Suprapubic skin (tissue), 4 donors: Measurements from ENCODE around the gene GORAB. TPM values are rescaled to one million over a fixed set of nuclear protein-coding genes. Genes with fewer than 3 reads are reported as not detected.

Source experiments
- DNase-seq, 2 donors: peaks; one replicate each; pipeline ENCODE4 v3.0.0-alpha.2; 2019; ENCODE audit warnings: low spot score in 2 of 2
- H3K27ac ChIP-seq: fragments of 200-600 bp; sonication (generic); one replicate; pipeline ENCODE4 v1.5.1; 2019
- H3K27me3 ChIP-seq: fragments of 200-600 bp; sonication (generic); one replicate; pipeline ENCODE4 v1.5.1; 2019
- H3K36me3 ChIP-seq: fragments of 200-600 bp; sonication (generic); one replicate; pipeline ENCODE4 v1.5.1; 2019
- H3K4me1 ChIP-seq: fragments of 200-600 bp; sonication (generic); one replicate; pipeline ENCODE4 v1.5.1; 2019
- H3K4me3 ChIP-seq: fragments of 200-600 bp; sonication (generic); one replicate; pipeline ENCODE4 v1.5.1; 2019; ENCODE audit warnings: mild to moderate bottlenecking
- H3K9me3 ChIP-seq: fragments of 200-600 bp; sonication (generic); one replicate; pipeline ENCODE4 v1.5.1; 2019
- EP300 ChIP-seq: sonication (generic); formaldehyde crosslinking; IDR thresholded peaks from one replicate; pipeline ENCODE4 v1.6.1; 2017; ENCODE audit warnings: antibody characterized with exemption
- POLR2A ChIP-seq, 2 donors: fragments of 450-650 bp; IDR thresholded peaks; one replicate each; pipeline ENCODE4 v1.6.1; 2017; ENCODE audit warnings: antibody characterized with exemption in 2 of 2, mild to moderate bottlenecking in 2 of 2, moderate library complexity in 2 of 2
- POLR2AphosphoS5 ChIP-seq, 3 donors: sonication (generic); formaldehyde crosslinking; IDR thresholded peaks; one replicate each; pipeline ENCODE4 v1.6.1; 2017; ENCODE audit warnings: antibody characterized with exemption in 3 of 3
- WGBS: methylation state at CpG from one replicate; pipeline ENCODE4 v1.1.5; 2018; 5-methylcytosine and 5-hydroxymethylcytosine counted together
- total RNA-seq, 4 donors: library from RNA; depleted of rRNA; stranded (reverse); fragments of >200 nt; gene quantifications; one replicate each; pipeline ENCODE4 v1.1.0, GENCODE V29; 2016
- TF ChIP-seq, protein P1 (sequence below), 2 donors: fragments of 200-600 bp in 1 of 2; fragments of 450-650 bp in 1 of 2; sonication (generic) in 1 of 2; IDR thresholded peaks; one replicate each; pipeline ENCODE4 v1.5.1; 2016 to 2019; ENCODE audit warnings: antibody characterized with exemption in 2 of 2, mild to moderate bottlenecking in 1 of 2, moderate library complexity in 1 of 2

The GORAB gene
- total RNA-seq, 4 donors from 2014 or later: 3.5 to 10.5 (median 7.7) TPM

DNA sequence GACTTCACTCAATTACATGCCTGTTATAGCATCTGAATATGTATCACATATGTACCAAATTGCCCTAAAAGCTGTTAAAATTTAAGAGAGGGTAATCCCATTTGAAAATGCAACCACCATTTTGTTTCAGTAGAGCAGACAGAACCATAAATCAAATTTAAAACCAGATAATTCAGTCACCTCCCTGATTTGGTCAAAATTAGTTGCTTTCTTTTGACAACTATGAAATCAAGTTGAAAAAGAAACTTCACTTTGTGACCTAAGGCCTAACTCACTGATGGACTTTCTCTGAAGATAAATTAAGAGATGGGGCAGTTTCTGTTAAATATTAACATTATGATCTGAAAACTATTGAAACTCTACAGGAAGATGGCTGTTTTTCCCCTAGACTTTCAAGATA is 6.7 kb downstream of the GORAB start:
- H3K27ac ChIP-seq: no peak overlapping the region
- H3K36me3 ChIP-seq: peaks cover 27% of the 10 kb centered on the region
- peaks cover 16% of the 10 kb centered on the region for H3K4me1 ChIP-seq
- H3K9me3 ChIP-seq: no peaks in the 10 kb centered on the region
- no peak overlapping the region for H3K4me3 ChIP-seq
- no peak for TF ChIP-seq POLR2A (IDR thresholded peaks at IDR 0.05)
- no peak for DNase-seq
- H3K27me3 ChIP-seq: no peaks in the 10 kb centered on the region

DNA sequence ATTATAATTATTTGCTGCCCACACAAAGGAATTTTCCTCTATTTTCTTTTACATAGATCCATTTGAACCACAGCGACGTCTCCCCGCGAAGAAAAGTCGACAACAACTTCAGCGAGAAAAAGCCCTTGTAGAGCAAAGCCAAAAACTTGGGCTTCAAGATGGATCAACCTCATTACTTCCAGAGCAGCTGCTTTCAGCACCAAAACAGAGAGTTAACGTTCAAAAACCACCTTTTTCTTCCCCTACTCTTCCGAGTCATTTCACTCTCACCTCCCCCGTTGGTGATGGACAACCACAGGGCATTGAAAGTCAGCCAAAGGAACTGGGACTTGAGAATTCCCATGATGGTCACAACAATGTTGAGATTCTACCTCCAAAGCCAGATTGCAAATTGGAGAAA is 7.2 kb downstream of the GORAB start:
- Histone ChIP-seq H3K4me1 (peaks cover 15% of the 10 kb centered on the region), H3K9me3 (no peaks in the 10 kb centered on the region), H3K27ac (no peak overlapping the region), H3K36me3 (peaks cover 29% of the 10 kb centered on the region), H3K27me3 (no peaks in the 10 kb centered on the region), H3K4me3 (no peak overlapping the region)
- DNase-seq: no peak
- 94% methylated on average over 9 of the region's 9 CpGs for WGBS
- TF ChIP-seq POLR2AphosphoS5 (IDR thresholded peaks at IDR 0.05) (no peak), POLR2A (IDR thresholded peaks at IDR 0.05) (no peak)
- TF ChIP-seq, protein P1, sequence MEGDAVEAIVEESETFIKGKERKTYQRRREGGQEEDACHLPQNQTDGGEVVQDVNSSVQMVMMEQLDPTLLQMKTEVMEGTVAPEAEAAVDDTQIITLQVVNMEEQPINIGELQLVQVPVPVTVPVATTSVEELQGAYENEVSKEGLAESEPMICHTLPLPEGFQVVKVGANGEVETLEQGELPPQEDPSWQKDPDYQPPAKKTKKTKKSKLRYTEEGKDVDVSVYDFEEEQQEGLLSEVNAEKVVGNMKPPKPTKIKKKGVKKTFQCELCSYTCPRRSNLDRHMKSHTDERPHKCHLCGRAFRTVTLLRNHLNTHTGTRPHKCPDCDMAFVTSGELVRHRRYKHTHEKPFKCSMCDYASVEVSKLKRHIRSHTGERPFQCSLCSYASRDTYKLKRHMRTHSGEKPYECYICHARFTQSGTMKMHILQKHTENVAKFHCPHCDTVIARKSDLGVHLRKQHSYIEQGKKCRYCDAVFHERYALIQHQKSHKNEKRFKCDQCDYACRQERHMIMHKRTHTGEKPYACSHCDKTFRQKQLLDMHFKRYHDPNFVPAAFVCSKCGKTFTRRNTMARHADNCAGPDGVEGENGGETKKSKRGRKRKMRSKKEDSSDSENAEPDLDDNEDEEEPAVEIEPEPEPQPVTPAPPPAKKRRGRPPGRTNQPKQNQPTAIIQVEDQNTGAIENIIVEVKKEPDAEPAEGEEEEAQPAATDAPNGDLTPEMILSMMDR (IDR thresholded peaks at IDR 0.05): no peak

DNA sequence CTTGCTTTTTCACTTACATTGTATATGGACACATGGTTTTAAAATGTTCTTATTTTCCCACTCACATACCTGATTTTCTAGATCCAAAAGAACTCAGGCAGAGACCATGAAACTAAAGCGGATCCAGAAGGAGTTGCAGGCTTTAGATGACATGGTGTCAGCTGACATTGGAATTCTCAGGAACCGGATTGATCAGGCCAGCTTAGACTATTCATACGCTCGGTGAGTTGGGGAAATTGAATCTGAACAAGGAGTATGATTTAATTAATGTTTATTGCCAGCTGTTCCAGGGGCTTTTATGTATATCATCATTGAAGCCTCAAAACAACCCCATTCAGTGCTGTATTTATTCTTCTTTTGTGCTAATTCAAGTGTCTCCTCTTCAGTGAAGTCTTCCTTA is 12.7 kb downstream of the GORAB start:
- Histone ChIP-seq H3K27ac (no peak overlapping the region), H3K36me3 (peaks cover 68% of the 10 kb centered on the region), H3K9me3 (no peaks in the 10 kb centered on the region)

DNA sequence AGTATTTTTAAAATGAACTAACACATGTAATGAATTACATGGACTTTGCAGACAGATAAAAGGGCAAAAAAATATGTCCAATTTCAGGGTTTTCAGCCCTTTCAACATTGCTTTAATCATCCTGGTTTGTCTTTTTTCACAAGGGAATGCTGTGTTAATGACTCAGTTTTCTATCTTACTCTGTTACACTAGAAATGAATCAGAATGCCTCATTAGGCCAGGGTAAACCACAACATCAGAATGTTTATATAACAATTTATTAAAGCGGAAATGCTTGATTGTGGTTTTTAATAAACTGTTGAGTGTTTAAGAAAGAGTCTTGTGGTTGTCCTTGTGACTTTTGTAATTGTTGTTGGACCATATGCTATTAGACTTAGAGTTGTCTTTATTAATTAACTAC is 13.5 kb downstream of the GORAB start:
- Histone ChIP-seq H3K27ac (no peak overlapping the region), H3K36me3 (peaks cover 70% of the 10 kb centered on the region), H3K9me3 (no peaks in the 10 kb centered on the region), H3K27me3 (no peaks in the 10 kb centered on the region), H3K4me1 (no peaks in the 10 kb centered on the region), H3K4me3 (no peak overlapping the region)
- TF ChIP-seq POLR2AphosphoS5 (IDR thresholded peaks at IDR 0.05) (no peak), EP300 (no peak), POLR2A (IDR thresholded peaks at IDR 0.05) (no peak)
- TF ChIP-seq, protein P1 (IDR thresholded peaks at IDR 0.05): no peak
- DNase-seq: no peak
- 81% methylated on average over 1 of the region's 1 CpG for WGBS

More for the DNA sequence above, 12.7 kb downstream of the GORAB start:
- DNase-seq: no peak
- H3K4me1 ChIP-seq: no peaks in the 10 kb centered on the region
- WGBS: 88% methylated on average over 4 of the region's 4 CpGs
- no peak for TF ChIP-seq POLR2A (IDR thresholded peaks at IDR 0.05)
- TF ChIP-seq EP300: no peak
- TF ChIP-seq, protein P1 (IDR thresholded peaks at IDR 0.05): no peak
- TF ChIP-seq POLR2AphosphoS5 (IDR thresholded peaks at IDR 0.05): no peak
- H3K27me3 ChIP-seq: no peaks in the 10 kb centered on the region
- H3K4me3 ChIP-seq: no peak overlapping the region

DNA sequence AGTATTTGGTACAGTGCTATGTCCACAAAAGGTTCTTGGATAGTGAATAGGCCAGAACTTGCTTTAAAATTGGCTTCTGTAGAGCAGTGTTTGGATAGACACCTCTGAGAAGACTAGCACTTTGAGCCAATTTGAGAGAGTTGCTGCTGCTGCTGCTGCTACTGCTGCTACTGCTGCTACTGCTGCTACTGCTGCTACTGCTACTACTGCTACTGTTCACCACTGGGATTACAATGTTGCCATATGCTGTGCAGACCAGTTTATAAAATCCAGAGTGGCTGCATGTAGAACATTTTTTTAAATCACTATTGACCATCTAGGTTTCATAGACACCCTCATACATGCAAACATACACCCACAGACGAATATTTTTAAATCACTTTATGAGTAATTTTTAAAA is 15.3 kb downstream of the GORAB start:
- Histone ChIP-seq H3K4me1 (no peaks in the 10 kb centered on the region), H3K36me3 (peaks cover 73% of the 10 kb centered on the region), H3K9me3 (no peaks in the 10 kb centered on the region), H3K27me3 (no peaks in the 10 kb centered on the region), H3K4me3 (no peak overlapping the region), H3K27ac (no peak overlapping the region)
- DNase-seq: no peak
- 93% methylated on average over 1 of the region's 1 CpG for WGBS
- no peak for TF ChIP-seq POLR2AphosphoS5 (IDR thresholded peaks at IDR 0.05)
- no peak for TF ChIP-seq POLR2A (IDR thresholded peaks at IDR 0.05)
- no peak for TF ChIP-seq EP300
- TF ChIP-seq, protein P1 (IDR thresholded peaks at IDR 0.05): no peak

DNA sequence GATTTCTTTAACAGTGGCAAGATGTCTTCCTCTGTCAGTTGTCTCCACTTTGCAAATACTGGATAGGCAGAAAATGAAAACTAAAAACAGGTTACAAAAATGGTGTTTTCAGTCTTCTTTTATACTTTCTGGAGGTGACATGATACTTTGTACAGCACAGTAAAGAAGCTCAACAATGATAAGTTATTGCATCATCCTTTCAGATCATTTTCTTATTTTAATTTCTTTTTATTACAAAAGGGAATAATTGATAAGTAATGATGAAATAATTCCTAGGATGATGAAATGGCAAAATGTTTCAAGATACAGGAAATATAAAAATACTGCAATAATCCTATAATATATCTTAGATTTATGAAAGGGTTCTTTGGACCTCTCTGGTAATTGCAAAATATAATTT is 16.5 kb downstream of the GORAB start:
- Histone ChIP-seq H3K27ac (no peak overlapping the region), H3K36me3 (peaks cover 68% of the 10 kb centered on the region), H3K27me3 (no peaks in the 10 kb centered on the region), H3K4me1 (no peaks in the 10 kb centered on the region), H3K9me3 (no peaks in the 10 kb centered on the region), H3K4me3 (no peak overlapping the region)
- DNase-seq: no peak
- TF ChIP-seq EP300 (no peak), POLR2AphosphoS5 (IDR thresholded peaks at IDR 0.05) (no peak), POLR2A (IDR thresholded peaks at IDR 0.05) (no peak)
- TF ChIP-seq, protein P1 (IDR thresholded peaks at IDR 0.05): no peak
